Ovary (tissue), 10 donors: ENCODE data around the gene POLE2. TPM values are rescaled to one million over a fixed set of nuclear protein-coding genes. Genes with fewer than 3 reads are reported as not detected.
"Not testable (repeated sequence)": the region's sequence is repeated elsewhere in the genome, so short reads cannot be mapped to it uniquely, and the experiment has no call there.

Experiments
- DNase-seq, 5 donors: peaks; one replicate each; pipeline ENCODE4 v3.0.0-alpha.2; 2019 to 2020
- H3K27ac ChIP-seq, 2 donors: fragments of 200-600 bp; one replicate each; pipeline versions ENCODE4 v1.5.1 to v1.8.0; 2019 to 2022
- H3K27me3 ChIP-seq: fragments of 200-600 bp; one replicate; pipeline ENCODE4 v1.8.0; 2022
- H3K36me3 ChIP-seq: fragments of 200-600 bp; sonication (generic); one replicate; pipeline ENCODE4 v1.5.1; 2019
- H3K4me1 ChIP-seq: one replicate; pipeline ENCODE4 v1.8.1; 2013; ENCODE audit warnings: mild to moderate bottlenecking, moderate library complexity; ENCODE audit not compliant: insufficient read depth
- H3K4me3 ChIP-seq: fragments of 200-600 bp; sonication (generic); one replicate; pipeline ENCODE4 v1.5.1; 2017
- H3K9me3 ChIP-seq, 2 donors: fragments of 200-600 bp in 1 of 2; sonication (generic) in 1 of 2; one replicate each; pipeline versions ENCODE4 v1.5.1 to v1.8.1; 2013 to 2019; ENCODE audit warnings: mild to moderate bottlenecking in 1 of 2, moderate library complexity in 1 of 2
- EP300 ChIP-seq: sonication (generic); formaldehyde crosslinking; IDR thresholded peaks from one replicate; pipeline ENCODE4 v1.6.1; 2017; ENCODE audit warnings: antibody characterized with exemption
- POLR2A ChIP-seq: fragments of 450-650 bp; IDR thresholded peaks from one replicate; pipeline ENCODE4 v1.6.1; 2017; ENCODE audit warnings: antibody characterized with exemption, mild to moderate bottlenecking, moderate library complexity
- WGBS, 3 donors: extraction: QIAGEN DNeasy Blood & Tissue Kit in 1 of 3; methylation state at CpG; one replicate each; pipeline versions ENCODE4 v1.1.5 to v1.1.7; 2013 to 2017; 5-methylcytosine and 5-hydroxymethylcytosine counted together
- intact Hi-C, 4 donors: fragments of 100-400 bp; cut with DNase I; formaldehyde crosslinking; loops; one replicate each; pipeline versions ENCODE4 v1.11.0 to v1.15.1; 2022 to 2023
- long read RNA-seq, 3 donors: library from polyadenylated mRNA in 2 of 3; unstranded in 2 of 3; transcript quantifications; one replicate each; pipeline ENCODE4 v2.0.0 and lab custom pipeline, GENCODE V29; 2021 to 2026
- polyA plus RNA-seq, 2 donors: library from polyadenylated mRNA; stranded (reverse); fragments of 200-250 nt in 1 of 2; fragments of 350-450 nt in 1 of 2; fragmentation: Illumina TruSeq in 1 of 2; extraction: RNeasy Lipid Tissue Mini Kit (QIAGEN cat#74804) in 1 of 2; gene quantifications; one replicate each; pipeline ENCODE4 v1.2.3, GENCODE V29; 2013 to 2014
- total RNA-seq, 7 donors: library from RNA; depleted of rRNA in 2 of 7; stranded (reverse); fragments of >200 nt in 2 of 7; fragmentation: NEBNext Ultra II Directional in 3 of 7; extraction: Animal tissue kit (Norgen Biotek cat#: 25700) in 3 of 7; gene quantifications; one replicate each; pipeline versions ENCODE4 v1.1.0 to v1.2.4, GENCODE V29; 2016 to 2023
- TF ChIP-seq, protein P1 (sequence below), 3 donors: fragments of 450-650 bp in 2 of 3; fragments of 200-600 bp in 1 of 3; IDR thresholded peaks; one replicate each; pipeline versions ENCODE4 v1.5.1 to v1.8.0; 2016 to 2022; ENCODE audit warnings: antibody characterized with exemption in 3 of 3, mild to moderate bottlenecking in 1 of 3
- donor health status: DM: no; HTN: no; CAD: no; lungs with moderate emphysema.
- donor health status: DM: no; HTN: no; CAD: no.
- donor health status: Bipolar disorder and iron deficiency.
- donor health status: DM: yes; HTN: yes; CAD: no.
- donor health status: DM: no; HTN: no; CAD: no.
- donor health status: DM: yes; HTN: yes; CAD: no.

Gene POLE2
- total RNA-seq (1 to 10 TPM; 1.6 to 5.0 (median 2.5) TPM), polyA plus RNA-seq (1 to 10 TPM; 1.6 to 2.5 TPM)
- long read RNA-seq, donor 1, partial matches to known transcripts: 0 of 1 reads
- long read RNA-seq, donor 1, other reads (novel, unspliced or antisense): 0 of 1 reads
- long read RNA-seq, donor 2, partial matches to known transcripts: 17 of 21 reads
- long read RNA-seq, donor 2, other reads (novel, unspliced or antisense): 0 of 21 reads
- long read RNA-seq, donor 3, partial matches to known transcripts: 0 of 2 reads
- long read RNA-seq, donor 3, other reads (novel, unspliced or antisense): 1 of 2 reads

- peaks cover 3% of the 10 kb centered on the region for H3K4me1 ChIP-seq
- intact Hi-C loops: no loop called here
- H3K9me3 ChIP-seq: no peaks in the 10 kb centered on the region
- WGBS, 3 donors: 4 to 5% (median 4%) methylated on average over 55 to 67 of the region's 67 CpGs
- peak within 1 kb of the TSS; percentile 80 for H3K4me3 ChIP-seq
- TF ChIP-seq, protein P1, sequence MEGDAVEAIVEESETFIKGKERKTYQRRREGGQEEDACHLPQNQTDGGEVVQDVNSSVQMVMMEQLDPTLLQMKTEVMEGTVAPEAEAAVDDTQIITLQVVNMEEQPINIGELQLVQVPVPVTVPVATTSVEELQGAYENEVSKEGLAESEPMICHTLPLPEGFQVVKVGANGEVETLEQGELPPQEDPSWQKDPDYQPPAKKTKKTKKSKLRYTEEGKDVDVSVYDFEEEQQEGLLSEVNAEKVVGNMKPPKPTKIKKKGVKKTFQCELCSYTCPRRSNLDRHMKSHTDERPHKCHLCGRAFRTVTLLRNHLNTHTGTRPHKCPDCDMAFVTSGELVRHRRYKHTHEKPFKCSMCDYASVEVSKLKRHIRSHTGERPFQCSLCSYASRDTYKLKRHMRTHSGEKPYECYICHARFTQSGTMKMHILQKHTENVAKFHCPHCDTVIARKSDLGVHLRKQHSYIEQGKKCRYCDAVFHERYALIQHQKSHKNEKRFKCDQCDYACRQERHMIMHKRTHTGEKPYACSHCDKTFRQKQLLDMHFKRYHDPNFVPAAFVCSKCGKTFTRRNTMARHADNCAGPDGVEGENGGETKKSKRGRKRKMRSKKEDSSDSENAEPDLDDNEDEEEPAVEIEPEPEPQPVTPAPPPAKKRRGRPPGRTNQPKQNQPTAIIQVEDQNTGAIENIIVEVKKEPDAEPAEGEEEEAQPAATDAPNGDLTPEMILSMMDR (IDR thresholded peaks at IDR 0.05): peak in 1 of 3 donors; percentile 8
- TF ChIP-seq POLR2A (no peak), EP300 (no peak)
- no peaks in the 10 kb centered on the region for H3K36me3 ChIP-seq
- peak within 1 kb of the TSS in 1 of 2 donors; percentile 76 for H3K27ac ChIP-seq
- DNase-seq: peak; percentile 66 to 84 (median 75)
- no peaks in the 10 kb centered on the region for H3K27me3 ChIP-seq
Measured at GRCh38 chr14:49687942-49688700, at the start of gene POLE2. POLE2 (minus strand) TSS chr14:49688214; CDS start chr14:49688203, 11 bp downstream.

DNA sequence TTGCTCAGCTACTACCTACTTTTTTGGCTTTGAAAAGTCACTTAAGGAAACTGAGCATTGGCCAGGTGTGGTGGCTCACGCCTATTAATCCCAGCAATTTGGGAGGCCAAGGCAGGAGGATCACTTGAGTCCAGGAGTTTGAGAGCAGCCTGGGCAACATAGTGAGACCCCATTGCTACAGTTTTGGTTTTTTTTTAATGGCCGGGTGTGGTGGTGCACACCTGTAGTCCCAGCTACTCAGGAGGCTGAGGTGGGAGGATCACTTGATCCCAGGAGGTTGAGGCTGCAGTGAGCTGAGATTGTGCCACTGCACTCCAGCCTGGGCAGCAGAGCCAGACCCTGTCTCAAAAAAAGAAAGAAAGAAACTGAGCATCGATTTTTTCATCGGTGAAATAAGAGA lies 47.7 kb upstream of the POLE2 start:
- H3K27ac ChIP-seq, H3K9me3 ChIP-seq, H3K36me3 ChIP-seq, H3K4me1 ChIP-seq, H3K27me3 ChIP-seq, intact Hi-C loops, DNase-seq, H3K4me3 ChIP-seq: not testable (repeated sequence)
- WGBS, 3 donors: 97 to 98% (median 98%) methylated on average over 4 of the region's 4 CpGs

DNA sequence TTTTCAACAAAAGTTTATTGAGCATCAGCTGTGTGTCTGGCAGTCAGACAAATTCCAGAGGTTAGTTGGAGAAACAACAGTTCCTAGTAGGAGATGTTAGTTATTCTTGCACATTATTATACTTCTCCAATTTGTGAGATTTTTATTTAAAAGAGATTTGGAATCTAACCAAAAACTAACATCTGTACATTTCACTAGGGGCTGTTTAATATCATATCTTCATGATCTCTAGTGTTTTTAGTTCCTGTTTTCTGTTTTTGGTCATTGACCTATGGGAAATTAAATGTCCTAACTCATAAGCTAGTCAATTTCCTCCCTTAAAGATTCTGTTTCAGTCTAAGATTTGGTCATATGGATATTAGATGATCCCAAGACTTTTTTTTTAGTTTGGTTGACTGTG lies 45.8 kb upstream of the POLE2 start:
- Histone ChIP-seq H3K27ac (no peak overlapping the region), H3K27me3 (no peaks in the 10 kb centered on the region), H3K4me3 (no peak overlapping the region), H3K9me3 (no peaks in the 10 kb centered on the region), H3K36me3 (no peaks in the 10 kb centered on the region), H3K4me1 (no peaks in the 10 kb centered on the region)
- TF ChIP-seq, protein P1 (IDR thresholded peaks at IDR 0.05): no peak
- no peak for TF ChIP-seq POLR2A
- no peak for TF ChIP-seq EP300
- no peak for DNase-seq
- intact Hi-C loops: no loop called here

DNA sequence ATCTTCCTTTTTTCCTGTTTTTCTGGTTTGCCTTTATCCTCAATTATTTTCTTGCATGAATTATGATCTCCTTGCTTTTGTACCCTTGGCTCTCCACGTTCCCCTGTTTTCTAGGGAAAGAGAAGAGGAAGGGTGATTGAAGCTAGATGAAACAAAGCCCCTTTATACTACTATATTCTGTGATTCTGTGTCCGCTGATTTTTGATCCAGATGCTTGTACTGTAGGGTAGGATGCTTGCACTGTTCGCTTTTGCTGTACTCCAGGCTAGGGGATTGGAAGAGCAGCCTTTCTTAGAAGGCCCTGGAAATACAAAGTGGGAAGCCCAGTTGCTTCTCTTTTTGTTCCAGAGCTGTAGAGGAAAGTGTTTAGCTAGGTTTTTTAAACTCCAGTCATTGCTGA lies 44.9 kb upstream of the POLE2 start:
- no peaks in the 10 kb centered on the region for H3K9me3 ChIP-seq
- no peaks in the 10 kb centered on the region for H3K4me1 ChIP-seq
- H3K27me3 ChIP-seq: no peaks in the 10 kb centered on the region
- intact Hi-C loops: no loop called here
- no peak overlapping the region for H3K4me3 ChIP-seq
- no peak for DNase-seq
- no peaks in the 10 kb centered on the region for H3K36me3 ChIP-seq
- TF ChIP-seq POLR2A: no peak
- TF ChIP-seq EP300: no peak
- TF ChIP-seq, protein P1 (IDR thresholded peaks at IDR 0.05): no peak
- H3K27ac ChIP-seq: no peak overlapping the region
- WGBS, 3 donors: 91 to 94% (median 92%) methylated on average over 3 of the region's 3 CpGs

DNA sequence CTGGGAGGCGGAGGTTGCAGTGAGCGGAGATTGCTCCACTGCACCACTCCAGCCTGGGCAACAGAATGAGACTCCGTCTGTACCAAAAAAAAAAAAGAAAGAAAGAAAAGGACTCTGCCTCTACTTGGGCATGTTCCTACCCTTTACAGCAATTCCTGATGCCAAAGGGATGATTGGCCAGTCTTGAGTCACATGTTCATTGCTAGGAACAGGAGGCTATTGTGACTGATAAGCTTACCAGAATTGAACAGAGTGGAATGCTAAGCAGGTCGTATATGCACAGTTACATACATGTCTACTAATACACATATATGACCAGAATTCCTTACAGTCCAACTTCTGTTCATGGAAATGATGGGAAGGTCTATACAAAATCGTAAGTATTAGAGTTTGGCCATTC lies 39.2 kb upstream of the POLE2 start:
- Histone ChIP-seq H3K27me3 (no peaks in the 10 kb centered on the region), H3K4me3 (no peak overlapping the region), H3K4me1 (no peaks in the 10 kb centered on the region), H3K27ac (no peak overlapping the region), H3K9me3 (no peaks in the 10 kb centered on the region), H3K36me3 (no peaks in the 10 kb centered on the region)
- intact Hi-C loops: no loop called here
- TF ChIP-seq EP300: no peak
- no peak for TF ChIP-seq POLR2A
- TF ChIP-seq, protein P1 (IDR thresholded peaks at IDR 0.05): no peak
- 91 to 93% (median 92%) methylated on average over 5 of the region's 5 CpGs for WGBS, 3 donors
- no peak for DNase-seq

GRCh38 chr14:49721733-49722435 lies 33.9 kb upstream of the POLE2 start:
- 89 to 91% (median 90%) methylated on average over 9 of the region's 9 CpGs for WGBS, 3 donors
- H3K27ac ChIP-seq, DNase-seq, H3K36me3 ChIP-seq, H3K4me1 ChIP-seq, H3K27me3 ChIP-seq, H3K9me3 ChIP-seq, H3K4me3 ChIP-seq, intact Hi-C loops: not testable (repeated sequence)
